GM18867 (cell line): Measurements from ENCODE around the gene GIPC3.

ENCODE experiments used
- ATAC-seq: cut with Tn5 transposase; IDR thresholded peaks from one replicate; pipeline ENCODE4 v1.9.1; 2021; ENCODE audit warnings: mild to moderate bottlenecking, moderate library complexity; ENCODE audit not compliant: unreplicated experiment

The GIPC3 gene

DNA sequence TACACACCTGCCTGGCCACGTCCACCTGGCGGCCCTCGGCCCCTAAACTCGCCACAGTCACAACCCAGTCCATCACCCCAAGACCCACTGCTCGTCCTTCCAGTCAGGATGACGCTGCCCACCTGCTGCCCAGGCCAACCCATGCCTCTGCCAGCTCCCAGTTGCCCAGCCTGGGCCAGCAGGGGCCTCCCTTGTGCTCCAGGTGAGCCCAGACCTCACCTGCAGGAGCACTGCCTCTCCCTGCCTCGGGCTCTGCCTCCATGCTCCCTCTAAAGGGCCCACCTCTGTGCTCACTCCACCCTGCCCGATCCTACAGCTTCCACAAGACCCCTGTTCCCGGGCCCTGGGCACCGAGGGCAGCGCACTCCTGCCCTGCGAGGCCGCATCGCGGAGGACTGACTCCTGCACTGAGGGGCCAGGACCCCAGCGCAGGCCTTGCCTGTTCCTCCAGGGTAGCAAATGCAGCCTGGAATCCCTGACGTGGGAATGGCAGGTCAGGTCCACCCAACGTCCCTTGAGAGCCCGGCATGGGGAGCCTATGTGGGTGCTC lies 49.3 kb downstream of the GIPC3 start:
- ATAC-seq = no peak

DNA sequence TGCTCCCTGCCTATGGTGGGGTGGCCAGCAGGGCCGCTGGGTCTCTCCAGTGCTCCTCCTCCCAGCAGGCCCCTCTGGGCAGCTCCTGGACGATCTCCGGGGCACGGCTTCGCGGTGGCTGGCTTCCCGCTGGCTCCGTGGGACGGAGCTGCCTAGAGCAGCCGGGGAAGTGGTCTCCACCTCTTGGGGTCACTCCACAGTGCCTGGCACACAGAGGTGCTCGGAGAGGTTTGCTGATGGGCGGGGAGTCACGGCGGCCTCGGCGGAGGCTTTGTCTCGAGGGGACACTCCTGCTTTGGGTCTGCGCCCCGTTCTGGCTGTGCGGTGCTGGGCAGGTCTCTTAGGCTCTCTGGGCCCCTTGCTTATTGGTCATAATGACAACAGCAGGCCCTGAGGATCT lies 51.2 kb downstream of the GIPC3 start:
- ATAC-seq = no peak

DNA sequence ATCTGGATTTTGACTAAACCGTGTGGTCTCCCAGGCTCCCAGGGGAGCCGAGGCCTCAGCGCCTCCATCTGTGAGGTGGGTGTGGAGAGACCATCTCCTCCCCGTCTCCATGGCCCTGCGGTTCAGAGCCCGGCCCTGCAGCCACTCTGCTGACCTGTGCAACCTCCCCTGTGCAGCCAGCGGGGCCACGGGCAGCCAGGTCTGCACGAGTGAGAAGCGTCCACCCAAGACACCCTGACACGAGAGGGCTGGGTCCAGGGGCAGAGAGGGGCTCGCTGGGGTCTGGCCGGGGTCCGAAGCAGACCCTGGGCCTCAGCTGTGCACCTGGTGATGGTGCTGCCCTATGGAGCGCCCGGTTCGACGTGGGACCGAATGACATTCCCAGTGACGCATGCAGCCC lies 51.7 kb downstream of the GIPC3 start:
- ATAC-seq = no peak

DNA sequence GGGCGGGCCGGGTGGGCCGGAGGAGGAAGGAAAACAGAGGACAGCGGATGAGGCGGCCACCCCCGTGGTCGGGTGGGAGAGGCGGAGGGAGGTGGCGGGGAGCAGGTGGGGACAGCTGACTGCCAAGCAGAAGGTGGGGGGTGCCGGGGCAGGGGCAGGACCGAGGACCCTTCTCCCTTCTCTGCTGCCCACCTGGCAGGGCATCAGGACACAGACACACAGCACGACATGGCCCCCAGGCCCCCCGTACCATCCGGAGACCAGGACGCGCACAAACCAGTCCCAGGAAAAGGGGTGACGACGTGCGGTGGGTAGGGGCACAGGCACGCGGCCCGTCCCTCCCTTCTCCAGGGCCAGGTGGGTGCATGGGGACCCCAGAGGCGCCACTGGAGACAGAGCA lies 52.3 kb downstream of the GIPC3 start:
- ATAC-seq = no peak

DNA sequence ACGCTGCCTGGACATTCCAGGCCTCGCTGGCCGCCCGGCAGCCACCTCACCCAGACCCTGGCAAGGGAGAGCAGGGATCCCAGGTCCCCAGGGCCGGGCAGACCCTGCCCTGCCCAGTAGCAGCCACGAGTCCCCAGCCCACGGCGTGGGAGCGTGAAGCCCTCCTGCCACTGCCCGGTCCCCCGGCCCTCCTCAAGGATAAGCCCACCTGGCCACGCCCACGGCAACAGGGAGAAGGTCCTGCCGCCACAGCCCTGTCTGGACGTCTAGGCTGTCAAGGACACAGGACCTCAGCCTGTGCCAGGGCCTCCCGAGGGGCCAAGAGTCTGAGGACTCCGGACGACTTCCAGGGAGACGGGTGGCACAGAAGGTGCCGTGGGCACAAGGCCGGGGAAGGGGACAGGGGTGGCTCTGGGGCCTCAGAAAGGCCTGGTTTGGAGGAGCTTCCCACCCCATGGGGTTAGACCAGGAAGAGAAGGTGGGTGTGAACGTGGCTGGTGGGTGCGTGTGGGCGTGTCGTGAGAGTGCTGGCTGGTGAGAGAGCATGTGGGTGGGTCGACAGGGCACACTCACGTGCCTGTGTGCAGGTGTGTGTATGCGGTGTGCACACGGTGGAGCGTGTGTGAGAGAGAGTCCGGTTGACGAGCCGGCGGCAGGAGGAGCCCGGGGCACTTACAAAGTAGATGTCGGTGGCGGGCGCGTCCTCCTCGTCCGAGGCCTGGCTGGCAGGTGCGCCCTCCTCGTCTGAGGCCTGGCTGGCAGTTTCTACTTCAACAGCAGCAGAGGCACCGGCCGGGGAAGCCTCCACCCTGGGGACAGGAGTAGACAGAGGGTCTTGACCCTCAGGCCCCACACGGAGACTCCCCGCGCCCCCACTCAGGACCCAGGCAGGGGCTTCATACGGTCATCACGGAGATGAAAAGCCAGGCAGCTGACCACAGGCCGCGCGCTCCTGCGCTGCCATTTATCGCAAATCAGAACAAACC lies 53.2 kb downstream of the GIPC3 start:
- no peak for ATAC-seq

DNA sequence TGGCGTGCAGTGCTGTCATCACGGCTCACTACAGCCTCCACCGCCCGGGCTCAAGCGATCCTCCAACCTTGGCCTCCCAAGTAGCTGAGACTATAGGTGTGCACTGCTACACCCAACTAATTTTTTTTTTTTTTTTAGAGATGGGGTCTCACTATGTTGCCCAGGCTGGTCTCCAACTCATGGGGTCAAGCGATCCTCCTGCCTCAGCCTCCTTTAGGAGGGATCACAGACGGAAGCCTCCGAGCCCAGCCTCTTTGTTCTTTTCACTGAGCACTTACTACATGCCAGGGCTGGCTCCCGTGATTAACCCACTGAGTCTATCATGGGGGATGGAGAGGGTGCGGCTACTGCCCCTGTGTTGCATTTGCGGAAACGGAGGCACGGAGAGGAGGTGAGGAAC lies 54.2 kb downstream of the GIPC3 start:
- ATAC-seq = no peak

DNA sequence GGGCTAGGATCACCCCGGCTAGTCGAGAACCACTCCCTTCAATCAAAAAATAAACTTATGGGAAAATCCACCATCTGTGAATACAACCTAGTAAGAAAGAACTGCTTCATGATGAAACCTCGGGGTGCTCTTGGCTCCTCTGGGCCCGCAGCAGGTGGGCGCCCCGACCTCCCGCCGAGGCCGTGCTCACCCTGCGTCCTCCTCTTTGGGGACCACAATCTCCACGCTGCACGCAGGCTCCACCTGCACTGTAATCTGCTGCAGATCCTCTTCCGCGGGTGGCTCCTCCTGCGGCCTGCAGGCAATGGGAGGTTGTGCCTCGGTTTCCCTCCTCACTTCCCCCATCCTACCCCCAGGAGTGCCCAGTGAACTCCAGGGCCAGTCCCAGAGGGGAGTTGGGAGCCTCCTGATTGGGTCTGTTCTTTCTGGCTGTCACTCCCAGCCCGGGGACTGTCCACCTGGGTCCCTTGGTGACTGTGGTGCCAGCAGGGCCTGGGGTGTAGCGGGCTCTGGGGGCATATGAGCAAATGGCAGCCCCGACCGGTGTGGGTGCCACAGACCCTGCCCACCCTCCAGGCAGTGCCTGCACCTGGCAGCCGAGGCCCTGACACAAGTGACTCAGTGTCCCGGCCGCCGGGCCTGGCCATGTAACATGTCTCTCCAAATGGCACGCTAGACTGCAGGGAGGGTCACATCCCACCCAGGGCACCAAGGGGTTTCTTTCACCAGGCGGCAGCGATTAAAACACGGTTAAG lies 56.4 kb downstream of the GIPC3 start:
- ATAC-seq = no peak

DNA sequence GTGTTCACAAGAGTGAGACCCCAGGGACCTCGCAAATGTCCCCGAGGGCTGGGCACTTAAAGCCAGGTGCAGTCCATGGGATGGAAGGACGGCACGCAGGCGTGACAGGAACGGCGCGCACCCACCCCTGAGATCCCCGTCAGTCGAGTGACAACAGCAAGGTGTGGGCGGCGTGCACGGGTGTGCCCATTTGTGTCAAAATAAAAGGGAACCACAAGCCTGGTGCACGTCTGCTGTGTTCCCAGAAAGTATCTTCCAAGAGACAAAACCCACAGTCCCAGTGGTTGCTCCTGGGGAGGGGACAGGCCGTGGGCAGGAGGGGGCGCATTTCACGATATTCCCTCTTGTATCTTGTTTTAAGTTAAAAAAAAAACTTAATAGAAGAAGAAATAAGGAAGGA lies 57.0 kb downstream of the GIPC3 start:
- no peak for ATAC-seq
